ENCODE measurements around the gene PRRC2C.

DNA sequence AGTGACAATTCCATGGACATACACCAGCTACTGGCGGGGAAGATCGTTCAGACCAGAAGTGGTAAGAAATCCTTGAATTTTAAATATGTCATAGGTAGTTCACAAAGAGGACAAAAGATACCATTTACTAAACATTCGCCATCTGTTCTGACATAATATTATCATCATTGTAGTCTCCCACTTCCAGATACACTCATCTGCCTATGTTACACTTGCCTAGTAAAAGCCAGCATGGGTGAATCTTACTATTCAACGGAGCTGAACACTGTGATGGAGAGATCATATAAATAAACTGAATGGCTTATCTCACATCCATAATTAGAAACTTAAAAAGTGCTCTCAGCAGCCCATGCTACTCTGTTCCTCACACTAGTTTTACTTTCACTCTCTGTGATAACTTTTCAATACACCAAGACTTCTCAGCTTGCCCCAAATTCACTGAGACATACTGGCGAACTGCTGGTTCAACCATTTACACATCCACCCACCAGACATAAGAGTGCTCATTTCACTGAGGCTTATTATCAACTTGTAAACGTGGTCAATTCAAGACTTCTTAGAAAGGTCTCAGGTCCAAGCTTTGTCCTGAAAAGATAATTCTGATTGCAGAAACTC is 463 bp upstream of the PRRC2C start:
- TF ChIP-seq, protein P1, sequence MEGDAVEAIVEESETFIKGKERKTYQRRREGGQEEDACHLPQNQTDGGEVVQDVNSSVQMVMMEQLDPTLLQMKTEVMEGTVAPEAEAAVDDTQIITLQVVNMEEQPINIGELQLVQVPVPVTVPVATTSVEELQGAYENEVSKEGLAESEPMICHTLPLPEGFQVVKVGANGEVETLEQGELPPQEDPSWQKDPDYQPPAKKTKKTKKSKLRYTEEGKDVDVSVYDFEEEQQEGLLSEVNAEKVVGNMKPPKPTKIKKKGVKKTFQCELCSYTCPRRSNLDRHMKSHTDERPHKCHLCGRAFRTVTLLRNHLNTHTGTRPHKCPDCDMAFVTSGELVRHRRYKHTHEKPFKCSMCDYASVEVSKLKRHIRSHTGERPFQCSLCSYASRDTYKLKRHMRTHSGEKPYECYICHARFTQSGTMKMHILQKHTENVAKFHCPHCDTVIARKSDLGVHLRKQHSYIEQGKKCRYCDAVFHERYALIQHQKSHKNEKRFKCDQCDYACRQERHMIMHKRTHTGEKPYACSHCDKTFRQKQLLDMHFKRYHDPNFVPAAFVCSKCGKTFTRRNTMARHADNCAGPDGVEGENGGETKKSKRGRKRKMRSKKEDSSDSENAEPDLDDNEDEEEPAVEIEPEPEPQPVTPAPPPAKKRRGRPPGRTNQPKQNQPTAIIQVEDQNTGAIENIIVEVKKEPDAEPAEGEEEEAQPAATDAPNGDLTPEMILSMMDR (IDR thresholded peaks at IDR 0.05; ENCODE audit: poor library complexity, severe bottlenecking): no peak
- TF ChIP-seq EZH2 (IDR thresholded peaks at IDR 0.05; ENCODE audit: borderline replicate concordance, insufficient read depth, low read length, poor library complexity, severe bottlenecking) (no peak), EP300 (conservative IDR thresholded peaks at IDR 0.05; ENCODE audit: poor library complexity, severe bottlenecking) (no peak), SMC3 (conservative IDR thresholded peaks at IDR 0.05; ENCODE audit: poor library complexity) (no peak), RAD21 (conservative IDR thresholded peaks at IDR 0.05) (no peak), POLR2AphosphoS5 (IDR thresholded peaks at IDR 0.05) (no peak), TAF1 (IDR thresholded peaks at IDR 0.05; ENCODE audit: low read depth) (no peak), MXI1 (conservative IDR thresholded peaks at IDR 0.05; ENCODE audit: poor library complexity, severe bottlenecking) (no peak)
- TF ChIP-seq, protein P2, sequence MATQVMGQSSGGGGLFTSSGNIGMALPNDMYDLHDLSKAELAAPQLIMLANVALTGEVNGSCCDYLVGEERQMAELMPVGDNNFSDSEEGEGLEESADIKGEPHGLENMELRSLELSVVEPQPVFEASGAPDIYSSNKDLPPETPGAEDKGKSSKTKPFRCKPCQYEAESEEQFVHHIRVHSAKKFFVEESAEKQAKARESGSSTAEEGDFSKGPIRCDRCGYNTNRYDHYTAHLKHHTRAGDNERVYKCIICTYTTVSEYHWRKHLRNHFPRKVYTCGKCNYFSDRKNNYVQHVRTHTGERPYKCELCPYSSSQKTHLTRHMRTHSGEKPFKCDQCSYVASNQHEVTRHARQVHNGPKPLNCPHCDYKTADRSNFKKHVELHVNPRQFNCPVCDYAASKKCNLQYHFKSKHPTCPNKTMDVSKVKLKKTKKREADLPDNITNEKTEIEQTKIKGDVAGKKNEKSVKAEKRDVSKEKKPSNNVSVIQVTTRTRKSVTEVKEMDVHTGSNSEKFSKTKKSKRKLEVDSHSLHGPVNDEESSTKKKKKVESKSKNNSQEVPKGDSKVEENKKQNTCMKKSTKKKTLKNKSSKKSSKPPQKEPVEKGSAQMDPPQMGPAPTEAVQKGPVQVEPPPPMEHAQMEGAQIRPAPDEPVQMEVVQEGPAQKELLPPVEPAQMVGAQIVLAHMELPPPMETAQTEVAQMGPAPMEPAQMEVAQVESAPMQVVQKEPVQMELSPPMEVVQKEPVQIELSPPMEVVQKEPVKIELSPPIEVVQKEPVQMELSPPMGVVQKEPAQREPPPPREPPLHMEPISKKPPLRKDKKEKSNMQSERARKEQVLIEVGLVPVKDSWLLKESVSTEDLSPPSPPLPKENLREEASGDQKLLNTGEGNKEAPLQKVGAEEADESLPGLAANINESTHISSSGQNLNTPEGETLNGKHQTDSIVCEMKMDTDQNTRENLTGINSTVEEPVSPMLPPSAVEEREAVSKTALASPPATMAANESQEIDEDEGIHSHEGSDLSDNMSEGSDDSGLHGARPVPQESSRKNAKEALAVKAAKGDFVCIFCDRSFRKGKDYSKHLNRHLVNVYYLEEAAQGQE (IDR thresholded peaks at IDR 0.05; ENCODE audit: borderline replicate concordance): no peak
